GM18511 (cell line): ENCODE data around the gene GABRB1.

Source experiments
- ATAC-seq: cut with Tn5 transposase; IDR thresholded peaks from one replicate; pipeline ENCODE4 v1.9.1; 2021; ENCODE audit warnings: mild to moderate bottlenecking, moderate library complexity; ENCODE audit not compliant: unreplicated experiment

Gene GABRB1

GRCh38 chr4:47381172-47381571 lies 349.8 kb downstream of the GABRB1 start:
- ATAC-seq: no peak

GRCh38 chr4:47382846-47383360 lies 351.5 kb downstream of the GABRB1 start:
- no peak for ATAC-seq

GRCh38 chr4:47383829-47384427 lies 352.6 kb downstream of the GABRB1 start:
- peak; percentile 63 for ATAC-seq

GRCh38 chr4:47386146-47386545 lies 354.8 kb downstream of the GABRB1 start:
- no peak for ATAC-seq

- no peak for ATAC-seq
Measured at GRCh38 chr4:47386561-47387235, 355.3 kb downstream of the GABRB1 start.

GRCh38 chr4:47390428-47391125 lies 359.2 kb downstream of the GABRB1 start:
- ATAC-seq: no peak

- ATAC-seq: no peak
Measured at GRCh38 chr4:47391256-47391655, 359.9 kb downstream of the GABRB1 start.

GRCh38 chr4:47406408-47406807 lies 375.0 kb downstream of the GABRB1 start:
- no peak for ATAC-seq

- ATAC-seq: no peak
Measured at GRCh38 chr4:47410271-47410670, 378.9 kb downstream of the GABRB1 start.

GRCh38 chr4:47413521-47413920 lies 382.2 kb downstream of the GABRB1 start:
- no peak for ATAC-seq

GRCh38 chr4:47415719-47416118 lies 384.4 kb downstream of the GABRB1 start:
- ATAC-seq: peak; percentile 72

- no peak for ATAC-seq
Measured at GRCh38 chr4:47418147-47418546, 386.8 kb downstream of the GABRB1 start.

GRCh38 chr4:47419296-47419695 lies 387.9 kb downstream of the GABRB1 start:
- ATAC-seq: no peak

- ATAC-seq: no peak
Measured at GRCh38 chr4:47425628-47426027, 394.3 kb downstream of the GABRB1 start.

- ATAC-seq: no peak
Measured at GRCh38 chr4:47427935-47428334, 396.6 kb downstream of the GABRB1 start.

GRCh38 chr4:47432749-47433148 lies 401.4 kb downstream of the GABRB1 start:
- no peak for ATAC-seq

- ATAC-seq: no peak
Measured at GRCh38 chr4:47434931-47435330, 403.6 kb downstream of the GABRB1 start.

- ATAC-seq: peak; percentile 82
Measured at GRCh38 chr4:47442980-47443379, 411.6 kb downstream of the GABRB1 start.

GRCh38 chr4:47444031-47444430 lies 412.7 kb downstream of the GABRB1 start:
- ATAC-seq: no peak

GRCh38 chr4:47451657-47452056 lies 420.3 kb downstream of the GABRB1 start:
- no peak for ATAC-seq

GRCh38 chr4:47462799-47463234 lies 431.4 kb downstream of the GABRB1 start:
- ATAC-seq: peak; percentile 41
